GM18858 (cell line): ENCODE data around the gene SLC22A17.

Experiments
- ATAC-seq: cut with Tn5 transposase; IDR thresholded peaks from one replicate; pipeline ENCODE4 v1.9.1; 2021; ENCODE audit not compliant: unreplicated experiment

The SLC22A17 gene

GRCh38 chr14:23382276-23382675 is 29.6 kb upstream of the SLC22A17 start:
- ATAC-seq, result no peak

DNA sequence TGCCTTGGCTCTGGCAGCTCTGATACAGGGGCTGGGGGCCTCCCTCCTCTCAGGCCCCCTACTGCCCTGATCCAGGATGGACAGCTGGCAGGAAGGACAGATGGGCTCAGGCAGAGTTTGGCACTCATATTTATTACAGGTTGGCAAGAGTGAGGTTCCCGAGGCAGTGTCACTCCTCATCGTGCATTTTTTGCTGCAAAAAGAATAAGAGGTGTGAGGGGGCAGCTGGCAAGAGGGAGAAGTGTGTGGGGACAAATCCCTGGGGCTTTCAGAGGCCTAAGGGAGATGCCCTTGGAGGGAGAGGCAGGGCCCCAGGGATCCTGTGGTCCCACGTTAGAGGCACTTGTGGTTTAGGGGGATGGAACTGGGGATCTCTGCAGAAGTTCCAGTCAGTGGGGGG is 29.2 kb upstream of the SLC22A17 start:
- ATAC-seq, result no peak

- no peak for ATAC-seq
Measured at GRCh38 chr14:23380976-23381375, 28.3 kb upstream of the SLC22A17 start.

DNA sequence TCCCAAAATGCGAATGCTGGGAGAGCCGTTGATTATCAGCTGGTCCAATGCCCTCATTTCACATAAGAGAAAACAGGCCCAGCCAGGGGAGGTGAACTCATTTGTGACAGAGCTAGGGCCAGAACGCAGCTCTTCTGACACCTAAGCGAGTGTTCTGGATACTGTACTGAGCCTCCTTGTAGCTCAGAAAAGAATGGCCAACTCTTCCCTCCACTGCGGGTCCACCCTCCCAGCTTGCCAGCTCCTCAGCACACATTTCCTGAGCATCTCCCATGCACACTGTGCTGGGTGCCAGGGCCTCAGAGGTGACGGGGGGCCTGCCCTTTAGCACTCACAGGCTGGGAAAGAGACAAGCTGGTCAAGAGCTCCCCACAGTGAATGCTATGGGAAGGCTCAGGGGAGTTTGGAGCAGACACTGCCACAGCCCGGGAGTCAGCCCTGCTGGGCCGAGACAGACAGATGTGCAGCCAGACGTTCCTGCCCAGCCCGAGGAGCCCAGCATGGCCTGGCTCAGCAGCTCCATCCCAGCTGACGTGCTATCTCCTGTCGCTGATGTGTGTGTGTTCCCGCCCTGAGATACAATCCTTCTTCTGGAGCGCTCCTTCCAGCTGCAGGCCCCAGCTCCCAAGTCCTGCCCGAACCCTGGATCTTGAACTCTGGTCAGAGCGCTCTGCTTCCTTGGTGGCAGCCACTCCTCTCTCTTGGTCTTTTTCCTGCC is 27.7 kb upstream of the SLC22A17 start:
- no peak for ATAC-seq

- ATAC-seq, result no peak
Measured at GRCh38 chr14:23379366-23380196, 26.9 kb upstream of the SLC22A17 start.

DNA sequence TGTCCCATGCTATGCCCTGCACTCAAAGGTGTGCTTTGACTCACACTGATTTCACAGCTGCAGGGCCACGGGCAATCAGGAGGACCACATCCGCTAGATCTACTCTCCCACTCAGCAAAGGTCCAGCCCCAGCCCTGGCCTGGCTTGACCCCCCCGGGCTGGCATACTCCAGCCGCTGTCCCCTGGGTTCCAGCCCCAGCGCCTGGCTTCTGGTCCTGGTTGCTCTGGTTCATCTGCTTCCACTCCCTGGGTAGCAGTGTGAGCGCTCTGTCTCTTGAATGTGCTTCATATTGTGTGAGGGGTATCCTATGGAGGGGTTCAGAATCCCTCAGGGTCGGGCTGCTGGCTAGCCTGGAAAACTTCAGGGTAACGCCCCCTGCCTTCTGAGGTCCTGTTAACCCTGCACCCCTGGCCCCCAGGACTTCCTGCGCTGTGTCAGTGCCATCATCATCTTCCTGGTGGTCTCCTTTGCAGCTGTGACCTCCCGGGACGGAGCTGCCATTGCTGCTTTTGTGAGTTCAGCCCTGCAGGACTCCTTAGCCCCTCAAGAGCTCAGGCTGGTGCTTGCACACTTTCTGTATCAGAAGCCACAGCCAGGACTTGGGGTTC is 26.0 kb upstream of the SLC22A17 start:
- no peak for ATAC-seq

DNA sequence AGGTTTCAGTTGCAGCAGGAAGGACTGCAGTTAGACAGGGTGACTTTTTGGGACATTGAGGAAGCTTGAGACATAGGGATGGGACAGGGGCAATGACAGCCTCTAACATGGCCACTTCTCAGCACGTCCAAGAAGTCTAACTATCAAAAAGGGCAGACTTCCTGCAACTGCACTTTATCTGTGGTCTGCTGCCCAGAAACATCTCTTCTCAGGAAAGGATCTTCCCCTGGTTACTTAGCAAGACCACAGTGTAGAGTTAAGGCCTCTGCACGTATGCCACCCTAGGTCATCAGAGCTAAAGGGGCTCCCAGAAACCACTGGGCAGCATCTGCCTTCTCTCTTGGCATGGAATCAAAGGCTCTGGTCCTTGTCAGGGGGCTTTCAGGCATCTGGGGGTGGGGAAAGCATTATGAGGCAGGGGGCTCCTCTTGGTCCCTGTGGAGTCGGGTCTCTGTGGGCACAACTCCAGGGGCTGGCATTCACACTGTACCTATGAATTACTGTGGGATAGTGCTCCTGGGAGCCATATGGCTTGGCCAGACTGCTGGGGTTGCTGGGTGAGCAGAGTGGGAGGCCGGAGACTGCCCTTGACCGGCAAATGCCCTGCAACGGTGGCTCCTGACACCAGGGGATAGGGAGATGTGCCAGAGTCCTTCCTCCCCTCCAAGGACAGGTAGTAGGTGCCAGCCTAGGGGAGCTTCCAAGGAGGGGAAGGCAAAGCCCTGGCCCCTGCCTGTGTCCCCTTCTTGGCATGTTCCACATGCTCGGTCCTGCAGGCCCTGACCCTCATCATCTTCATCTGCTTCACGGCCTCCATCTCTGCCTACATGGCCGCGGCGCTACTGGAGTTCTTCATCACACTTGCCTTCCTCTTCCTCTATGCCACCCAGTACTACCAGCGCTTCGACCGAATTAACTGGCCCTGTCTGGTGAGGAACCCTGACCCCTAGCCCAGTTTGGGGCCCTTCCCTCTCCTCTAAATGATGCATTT is 25.2 kb upstream of the SLC22A17 start:
- no peak for ATAC-seq

DNA sequence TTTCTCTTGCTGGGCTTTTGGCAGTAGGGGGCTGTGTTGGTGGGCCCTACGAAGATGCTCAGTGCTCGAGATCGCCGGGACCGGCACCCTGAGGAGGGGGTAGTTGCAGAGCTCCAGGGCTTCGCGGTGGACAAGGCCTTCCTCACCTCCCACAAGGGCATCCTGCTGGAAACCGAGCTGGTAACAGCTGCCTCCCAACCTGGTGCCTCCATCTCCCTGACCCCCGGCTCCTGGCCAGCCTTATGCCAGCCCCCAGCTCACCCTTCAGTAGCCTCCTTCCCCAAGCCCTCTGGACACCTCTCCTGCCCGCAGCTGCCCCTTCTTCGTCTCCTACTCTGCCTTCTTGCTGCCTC is 24.5 kb upstream of the SLC22A17 start:
- no peak for ATAC-seq

GRCh38 chr14:23376482-23377197 is 24.0 kb upstream of the SLC22A17 start, which contains the start of gene CMTM5:
CMTM5 (plus strand) TSS chr14:23377046; CDS start chr14:23377252, 206 bp downstream.
- no peak for ATAC-seq

- ATAC-seq, result no peak
Measured at GRCh38 chr14:23375527-23376251, 23.0 kb upstream of the SLC22A17 start.

DNA sequence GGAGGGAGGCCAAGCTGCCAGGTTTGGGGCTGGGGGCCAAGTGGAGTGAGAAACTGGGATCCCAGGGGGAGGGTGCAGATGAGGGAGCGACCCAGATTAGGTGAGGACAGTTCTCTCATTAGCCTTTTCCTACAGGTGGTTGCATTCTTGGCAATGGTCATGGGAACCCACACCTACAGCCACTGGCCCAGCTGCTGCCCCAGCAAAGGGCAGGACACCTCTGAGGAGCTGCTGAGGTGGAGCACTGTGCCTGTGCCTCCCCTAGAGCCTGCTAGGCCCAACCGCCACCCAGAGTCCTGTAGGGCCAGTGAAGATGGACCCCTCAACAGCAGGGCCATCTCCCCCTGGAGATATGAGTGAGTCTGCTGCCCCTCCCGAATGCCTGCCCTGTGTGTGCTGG is 20.4 kb upstream of the SLC22A17 start:
- no peak for ATAC-seq

DNA sequence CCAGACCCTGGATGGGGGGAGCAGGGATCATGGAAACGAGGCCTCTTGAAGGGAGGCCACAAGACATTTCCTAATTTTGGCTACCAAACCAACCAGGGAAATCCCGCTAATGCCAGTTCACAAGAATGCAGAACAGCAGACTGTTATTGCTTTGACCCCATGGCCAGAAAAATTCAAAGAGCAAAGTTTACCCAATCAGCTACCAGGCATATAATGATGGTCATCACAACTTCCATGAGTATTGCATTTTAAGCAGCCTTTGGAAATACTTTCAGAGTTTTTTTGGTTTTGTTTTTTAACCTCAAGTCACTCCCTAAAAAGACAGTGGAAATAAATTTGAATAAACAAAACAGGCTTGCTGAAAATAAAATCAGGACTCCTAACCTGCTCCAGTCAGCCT is 19.8 kb upstream of the SLC22A17 start, which contains the start of gene IL25:
IL25 (plus strand) TSS at position 301 of the 400 bp plus-strand sequence.
- ATAC-seq, result no peak

DNA sequence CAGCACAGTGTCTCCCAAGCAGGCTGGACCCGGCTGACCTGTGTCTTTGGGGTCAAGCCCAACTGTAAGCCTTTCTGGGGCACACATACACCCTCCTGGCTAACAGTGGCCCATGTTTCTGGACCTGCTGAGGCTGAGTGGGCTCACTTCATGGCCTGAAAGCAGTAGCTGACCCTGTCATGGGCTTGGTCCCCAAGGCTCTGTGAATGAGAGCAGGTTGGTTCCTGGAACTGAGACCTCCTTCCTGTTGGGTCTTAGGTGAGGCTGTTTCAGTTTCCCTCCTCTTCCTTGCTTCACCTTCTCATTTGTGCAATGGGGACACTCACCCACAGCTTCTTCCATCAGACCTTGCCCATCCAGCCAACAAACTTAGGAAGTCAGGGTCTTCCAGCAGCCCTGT is 19.2 kb upstream of the SLC22A17 start:
- ATAC-seq, result no peak

DNA sequence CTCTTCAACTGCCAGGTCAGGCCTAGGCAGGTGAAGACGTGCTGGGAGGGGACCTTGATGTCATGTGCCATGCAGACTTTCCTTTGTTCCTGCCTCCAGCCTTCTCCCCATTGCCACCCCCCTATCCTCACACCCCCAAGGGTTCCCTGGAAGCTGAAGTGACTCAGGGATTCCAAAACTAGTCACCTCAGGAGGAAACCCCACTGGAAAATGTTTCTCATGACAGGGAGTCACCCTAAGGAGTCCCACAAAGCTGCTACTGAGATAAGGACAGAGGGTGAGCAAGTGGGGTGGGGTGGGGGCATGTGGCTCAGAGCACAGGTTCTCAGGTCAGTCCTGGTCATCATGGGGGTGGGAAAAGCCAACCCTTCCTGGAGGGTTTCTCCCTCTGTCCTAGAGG is 17.5 kb upstream of the SLC22A17 start:
- ATAC-seq, result no peak

GRCh38 chr14:23366426-23366921 is 13.8 kb upstream of the SLC22A17 start:
- ATAC-seq, result no peak

DNA sequence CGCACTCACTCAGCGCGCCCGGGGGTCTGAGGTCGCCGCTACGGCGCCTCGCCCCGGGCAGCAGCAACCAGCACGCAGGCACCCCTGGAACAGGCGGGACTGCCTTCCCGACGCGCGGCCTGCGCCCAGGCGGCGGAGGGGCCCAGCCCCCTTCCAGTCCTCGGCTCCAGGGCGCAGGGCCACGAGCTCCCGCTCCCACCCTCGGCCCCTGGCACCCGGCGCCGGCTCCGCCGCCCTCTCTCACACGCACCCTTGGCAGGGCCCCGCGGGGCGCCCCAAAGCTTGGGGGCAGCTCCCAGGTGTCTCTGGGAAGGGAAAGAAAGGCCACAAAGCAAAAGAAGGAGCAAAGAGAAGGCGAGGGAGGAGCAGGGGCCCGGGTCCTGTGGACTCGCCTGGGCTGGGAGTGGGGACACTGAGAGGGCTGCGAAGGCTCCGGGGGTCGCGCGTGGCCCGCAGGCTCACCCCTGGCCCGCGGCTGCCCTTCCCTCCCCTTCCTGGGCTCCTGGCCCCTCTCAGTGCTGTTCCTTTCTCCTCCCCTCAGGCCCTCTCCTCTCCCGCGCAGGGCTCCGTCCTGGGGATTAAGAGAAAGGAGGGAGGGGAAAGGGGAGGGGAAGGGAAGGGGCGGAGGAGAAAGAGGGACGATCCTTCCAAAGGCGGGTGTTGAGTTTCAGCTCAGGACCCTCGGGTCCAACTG is 13.2 kb upstream of the SLC22A17 start:
- no peak for ATAC-seq

DNA sequence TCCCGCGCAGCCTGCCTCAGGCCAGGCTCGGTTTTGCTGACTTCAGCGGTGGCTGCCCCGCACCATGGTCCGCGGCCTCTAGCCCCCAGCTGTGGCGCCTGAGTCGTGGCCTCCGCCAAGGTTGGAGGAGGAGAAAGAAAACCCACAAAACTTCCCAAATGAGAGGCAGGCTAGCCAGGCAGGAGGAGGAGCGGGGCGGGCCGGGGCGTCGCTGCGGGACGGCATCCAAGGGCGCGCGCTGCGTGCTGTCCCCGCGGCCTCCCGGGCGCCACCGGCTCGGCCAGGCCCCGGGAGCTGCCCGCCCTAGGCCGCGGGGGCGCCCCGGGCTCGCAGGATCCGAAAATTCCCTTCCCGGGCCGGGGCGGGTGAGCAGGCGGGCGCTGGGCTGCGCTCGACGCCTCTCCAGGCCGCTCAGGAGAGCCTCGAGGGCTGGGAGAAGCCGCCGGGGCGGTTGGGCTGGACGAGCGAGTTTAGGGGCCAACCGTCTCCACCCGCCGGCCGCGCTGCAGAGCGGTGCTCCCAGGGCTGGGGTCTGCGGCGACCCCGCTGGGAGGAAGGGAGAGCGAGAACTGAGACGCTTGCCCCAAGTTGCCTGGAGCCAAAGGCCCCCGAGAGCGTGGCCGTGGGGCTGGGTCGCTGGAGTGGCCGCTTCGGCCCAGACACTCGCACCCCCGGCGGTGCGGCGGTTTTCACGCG is 12.5 kb upstream of the SLC22A17 start, which contains the start of gene EFS:
EFS (minus strand) TSS at position 137 of the 696 bp plus-strand sequence. CDS start 147 bp downstream, outside the sequence.
- ATAC-seq, result no peak
